PFSK-1 (cell line): ENCODE results near the gene OSBPL8.

ENCODE experiments used
- FOXP2 ChIP-seq: optimal IDR thresholded peaks from 2 replicates; pipeline ENCODE3; 2011; ENCODE audit warnings: borderline replicate concordance, control low read depth, inconsistent platforms; ENCODE audit not compliant: insufficient read depth; ENCODE audit errors: extremely low read length, extremely low read depth
- POLR2AphosphoS5 ChIP-seq: IDR thresholded peaks from 2 replicates; pipeline ENCODE4 v1.6.1; 2012; ENCODE audit warnings: low read depth, mild to moderate bottlenecking, control low read depth, low read length, moderate library complexity
- SIN3A ChIP-seq: IDR thresholded peaks from 2 replicates; pipeline ENCODE4 v1.6.1; 2012; ENCODE audit warnings: mild to moderate bottlenecking, low read length, moderate library complexity, borderline replicate concordance; ENCODE audit not compliant: insufficient read depth
- TAF1 ChIP-seq: IDR thresholded peaks from 2 replicates; pipeline ENCODE4 v1.6.1; 2012; ENCODE audit warnings: low read length, control low read depth, borderline replicate concordance; ENCODE audit not compliant: insufficient read depth
- TF ChIP-seq, protein P1 (sequence below), 2 experiments: IDR thresholded peaks; 2 replicates each; pipeline versions ENCODE4 v1.6.1 to v1.8.0; 2011 to 2012; ENCODE audit warnings: low read depth in 2 of 2, low read length in 2 of 2, control low read depth in 1 of 2, inconsistent platforms in 1 of 2, mild to moderate bottlenecking in 1 of 2, moderate library complexity in 1 of 2; ENCODE audit not compliant: insufficient read depth in 1 of 2

The OSBPL8 gene

DNA sequence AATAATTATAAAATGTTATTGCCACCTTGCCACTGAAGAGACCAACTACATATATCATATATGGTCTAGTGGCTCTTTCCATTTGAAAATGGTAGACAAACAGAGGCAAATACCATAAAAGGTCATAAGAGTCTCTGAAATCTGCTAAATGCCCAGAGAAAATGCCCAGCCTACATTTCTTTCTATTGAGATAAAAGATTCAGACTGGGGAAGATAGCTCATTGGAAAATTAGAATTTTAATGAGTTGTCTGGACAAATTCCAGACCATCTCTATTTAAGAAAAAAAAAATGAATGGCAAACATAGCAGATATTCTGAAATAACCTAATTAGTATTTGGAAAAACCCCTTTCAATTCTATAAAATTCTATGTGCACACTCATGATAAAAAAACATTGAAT lies 131.5 kb downstream of the OSBPL8 start:
- no peak for TF ChIP-seq TAF1
- TF ChIP-seq, protein P1, sequence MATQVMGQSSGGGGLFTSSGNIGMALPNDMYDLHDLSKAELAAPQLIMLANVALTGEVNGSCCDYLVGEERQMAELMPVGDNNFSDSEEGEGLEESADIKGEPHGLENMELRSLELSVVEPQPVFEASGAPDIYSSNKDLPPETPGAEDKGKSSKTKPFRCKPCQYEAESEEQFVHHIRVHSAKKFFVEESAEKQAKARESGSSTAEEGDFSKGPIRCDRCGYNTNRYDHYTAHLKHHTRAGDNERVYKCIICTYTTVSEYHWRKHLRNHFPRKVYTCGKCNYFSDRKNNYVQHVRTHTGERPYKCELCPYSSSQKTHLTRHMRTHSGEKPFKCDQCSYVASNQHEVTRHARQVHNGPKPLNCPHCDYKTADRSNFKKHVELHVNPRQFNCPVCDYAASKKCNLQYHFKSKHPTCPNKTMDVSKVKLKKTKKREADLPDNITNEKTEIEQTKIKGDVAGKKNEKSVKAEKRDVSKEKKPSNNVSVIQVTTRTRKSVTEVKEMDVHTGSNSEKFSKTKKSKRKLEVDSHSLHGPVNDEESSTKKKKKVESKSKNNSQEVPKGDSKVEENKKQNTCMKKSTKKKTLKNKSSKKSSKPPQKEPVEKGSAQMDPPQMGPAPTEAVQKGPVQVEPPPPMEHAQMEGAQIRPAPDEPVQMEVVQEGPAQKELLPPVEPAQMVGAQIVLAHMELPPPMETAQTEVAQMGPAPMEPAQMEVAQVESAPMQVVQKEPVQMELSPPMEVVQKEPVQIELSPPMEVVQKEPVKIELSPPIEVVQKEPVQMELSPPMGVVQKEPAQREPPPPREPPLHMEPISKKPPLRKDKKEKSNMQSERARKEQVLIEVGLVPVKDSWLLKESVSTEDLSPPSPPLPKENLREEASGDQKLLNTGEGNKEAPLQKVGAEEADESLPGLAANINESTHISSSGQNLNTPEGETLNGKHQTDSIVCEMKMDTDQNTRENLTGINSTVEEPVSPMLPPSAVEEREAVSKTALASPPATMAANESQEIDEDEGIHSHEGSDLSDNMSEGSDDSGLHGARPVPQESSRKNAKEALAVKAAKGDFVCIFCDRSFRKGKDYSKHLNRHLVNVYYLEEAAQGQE (IDR thresholded peaks at IDR 0.05; ENCODE audit: insufficient read depth in 1 of 2, low read depth in 2 of 2, low read length in 2 of 2): no peak
- TF ChIP-seq SIN3A: no peak
- TF ChIP-seq POLR2AphosphoS5: no peak
- no peak for TF ChIP-seq FOXP2

DNA sequence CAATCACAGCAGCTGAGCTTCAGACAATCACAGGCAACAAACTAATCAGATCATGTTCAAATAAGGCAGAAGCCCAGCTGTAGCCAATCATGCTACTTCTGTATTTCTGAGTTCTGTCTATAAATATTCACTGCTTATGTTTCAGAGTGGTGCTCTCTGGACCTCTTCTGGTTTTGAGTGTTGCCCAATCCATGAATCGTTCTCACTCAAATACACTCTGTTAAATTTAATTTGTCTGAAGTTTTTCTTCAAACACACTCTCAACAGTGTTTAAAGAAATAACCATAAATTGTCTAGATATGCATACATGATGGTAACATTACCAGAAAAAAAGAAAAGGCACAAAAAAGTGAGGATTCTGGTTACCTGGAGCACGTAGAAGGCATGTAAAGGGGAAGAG lies 133.4 kb downstream of the OSBPL8 start:
- TF ChIP-seq, protein P1 (IDR thresholded peaks at IDR 0.05; ENCODE audit: insufficient read depth in 1 of 2, low read depth in 2 of 2, low read length in 2 of 2): no peak
- no peak for TF ChIP-seq POLR2AphosphoS5
- no peak for TF ChIP-seq TAF1
- no peak for TF ChIP-seq FOXP2
- TF ChIP-seq SIN3A: no peak

DNA sequence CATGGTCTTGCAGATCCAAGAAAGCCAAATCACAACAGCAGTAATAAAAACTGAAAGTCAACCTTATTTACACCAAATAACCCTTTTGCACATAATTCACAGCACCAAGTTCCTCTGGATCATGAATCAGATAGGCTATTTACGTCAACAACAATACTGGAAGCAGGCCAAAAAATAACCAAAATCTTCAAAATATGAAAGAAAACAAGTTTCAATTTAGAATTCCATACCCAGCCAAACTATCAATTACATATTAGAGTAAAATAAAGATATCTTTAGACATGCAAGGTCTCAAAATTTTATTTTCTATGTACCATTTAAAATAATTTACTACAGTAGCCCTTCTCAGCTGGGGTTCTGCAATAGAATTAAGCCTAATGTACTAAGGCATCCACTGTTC lies 134.6 kb downstream of the OSBPL8 start:
- TF ChIP-seq POLR2AphosphoS5 (no peak), FOXP2 (no peak), SIN3A (no peak), TAF1 (no peak)
- TF ChIP-seq, protein P1 (IDR thresholded peaks at IDR 0.05; ENCODE audit: insufficient read depth in 1 of 2, low read depth in 2 of 2, low read length in 2 of 2): no peak

DNA sequence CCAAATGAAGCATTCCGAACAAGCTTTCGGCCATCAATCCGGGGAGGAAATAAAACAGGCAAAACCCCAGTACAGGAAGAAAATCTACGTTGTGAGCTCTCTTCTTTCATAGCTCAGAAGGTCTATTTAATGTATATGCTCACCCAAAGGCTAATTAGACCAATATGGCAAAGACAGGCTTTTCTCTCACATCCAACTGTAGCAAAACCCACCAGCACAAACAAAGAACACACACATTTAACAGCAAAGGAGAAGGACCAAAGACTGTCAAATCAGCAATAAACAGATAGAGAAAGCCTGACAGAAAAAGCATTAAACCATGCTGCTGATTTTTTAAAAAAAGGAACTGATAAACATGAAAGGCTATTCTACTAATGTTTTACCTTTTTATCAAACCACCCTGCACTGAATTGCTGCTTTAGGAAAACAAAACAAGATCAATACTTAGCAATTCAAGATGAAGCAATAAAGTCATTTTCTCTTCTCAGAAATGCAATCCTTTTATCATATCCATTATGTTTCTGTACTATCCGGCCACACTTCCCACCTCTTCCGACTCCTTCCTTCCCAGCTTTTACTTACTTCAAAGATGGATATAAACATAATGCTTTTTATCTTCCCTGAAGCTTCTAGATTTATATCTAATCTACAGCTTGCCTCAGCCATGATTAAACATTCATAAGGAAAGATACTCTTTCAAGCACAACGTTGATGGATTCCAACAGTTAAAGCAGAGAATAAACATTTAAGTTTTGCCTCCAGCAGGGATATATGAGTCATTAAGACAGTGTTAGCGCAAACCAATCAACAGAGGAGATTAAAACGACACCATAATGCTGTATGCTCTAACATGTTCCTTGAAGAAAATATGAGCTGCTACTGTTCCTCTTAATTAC lies 136.8 kb downstream of the OSBPL8 start:
- TF ChIP-seq FOXP2: no peak
- TF ChIP-seq TAF1: no peak
- no peak for TF ChIP-seq POLR2AphosphoS5
- TF ChIP-seq, protein P1 (IDR thresholded peaks at IDR 0.05; ENCODE audit: insufficient read depth in 1 of 2, low read depth in 2 of 2, low read length in 2 of 2): no peak
- TF ChIP-seq SIN3A: no peak

DNA sequence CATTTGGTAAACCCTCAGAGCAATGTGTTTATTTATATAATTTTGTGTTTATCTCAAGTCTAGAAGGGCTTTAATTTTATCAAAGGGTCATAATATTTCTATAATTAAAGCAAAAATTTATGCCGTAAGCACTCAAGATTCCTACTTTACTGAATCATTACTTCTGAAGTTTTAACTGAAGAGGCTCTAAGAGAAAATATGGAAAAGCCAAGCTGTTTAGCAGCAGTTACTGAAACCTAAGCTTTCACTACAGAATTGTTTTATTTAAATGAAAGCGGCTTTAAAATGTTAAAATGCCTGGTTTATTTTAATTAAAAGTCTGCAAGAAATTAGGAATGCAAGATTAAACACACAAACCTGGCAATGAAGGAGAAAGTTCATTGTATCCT lies 137.4 kb downstream of the OSBPL8 start:
- TF ChIP-seq, protein P1 (IDR thresholded peaks at IDR 0.05; ENCODE audit: insufficient read depth in 1 of 2, low read depth in 2 of 2, low read length in 2 of 2): no peak
